CD14-positive monocyte (primary cell): ENCODE results near the gene BRF1. TPM values are rescaled to one million over a fixed set of nuclear protein-coding genes. Genes with fewer than 3 reads are reported as not detected.

ENCODE experiments used
- DNase-seq, 3 donors: peaks; one replicate each; pipeline ENCODE4 v3.0.0-alpha.2; 2011 to 2022
- H2AFZ ChIP-seq: 2 replicates; pipeline ENCODE4 v1.6.0; 2012; ENCODE audit warnings: mild to moderate bottlenecking, low read depth, low read length, inconsistent platforms; ENCODE audit not compliant: insufficient read depth, poor library complexity, severe bottlenecking
- H3K27ac ChIP-seq, 2 donors: 1 replicate in 1 of 2; 2 replicates in 1 of 2; pipeline ENCODE4 v1.5.1; 2012 to 2013; ENCODE audit warnings: low read length in 2 of 2, control low read depth in 1 of 2, inconsistent platforms in 1 of 2, low read depth in 1 of 2, mild to moderate bottlenecking in 1 of 2
- H3K27me3 ChIP-seq, 2 donors: one replicate each; pipeline versions ENCODE4 v1.6.0 to v1.6.1; 2011 to 2013; ENCODE audit warnings: low read length in 2 of 2; ENCODE audit not compliant: control insufficient read depth in 2 of 2, insufficient read depth in 2 of 2
- H3K36me3 ChIP-seq, 2 donors: replicated peaks in 1 of 2; 1 replicate in 1 of 2; 2 replicates in 1 of 2; pipeline versions ENCODE4 v1.5.1 to v1.6.1; 2012 to 2013; ENCODE audit warnings: low read length in 2 of 2, control low read depth in 1 of 2, inconsistent platforms in 1 of 2, mild to moderate bottlenecking in 1 of 2; ENCODE audit not compliant: insufficient read depth in 2 of 2, control insufficient read depth in 1 of 2
- H3K4me1 ChIP-seq, 2 donors: 1 replicate in 1 of 2; 2 replicates in 1 of 2; pipeline versions ENCODE4 v1.5.1 to v1.6.1; 2012 to 2013; ENCODE audit warnings: low read length in 2 of 2, control low read depth in 1 of 2, inconsistent platforms in 1 of 2, mild to moderate bottlenecking in 1 of 2, moderate library complexity in 1 of 2; ENCODE audit not compliant: insufficient read depth in 2 of 2, control insufficient read depth in 1 of 2
- H3K4me2 ChIP-seq: replicated peaks from 2 replicates; pipeline ENCODE3; 2012; ENCODE audit warnings: low read length, moderate library complexity, mild to moderate bottlenecking; ENCODE audit not compliant: poor library complexity, severe bottlenecking; ENCODE audit errors: extremely low read depth
- H3K4me3 ChIP-seq, 3 experiments: fragments of 200-600 bp in 1 of 3; sonication (generic) in 1 of 3; replicated peaks in 1 of 3; 1 replicate in 2 of 3; 2 replicates in 1 of 3; pipeline ENCODE4 v1.5.1; 2011 to 2013; ENCODE audit warnings: low read length in 3 of 3, mild to moderate bottlenecking in 3 of 3, control low read depth in 2 of 3, low read depth in 2 of 3, inconsistent platforms in 1 of 3, moderate library complexity in 1 of 3
- H3K79me2 ChIP-seq: 2 replicates; pipeline ENCODE4 v1.6.0; 2012; ENCODE audit warnings: mild to moderate bottlenecking, control low read depth, inconsistent platforms, low read length, moderate library complexity; ENCODE audit not compliant: insufficient read depth
- H3K9ac ChIP-seq: 2 replicates; pipeline ENCODE4 v1.6.0; 2017; ENCODE audit warnings: low read length, mild to moderate bottlenecking; ENCODE audit not compliant: insufficient read depth, poor library complexity, severe bottlenecking
- H3K9me3 ChIP-seq, 2 donors: replicated peaks in 1 of 2; 1 replicate in 1 of 2; 2 replicates in 1 of 2; pipeline versions ENCODE4 v1.5.1 to v1.6.1; 2012 to 2013; ENCODE audit warnings: low read length in 2 of 2, control low read depth in 1 of 2; ENCODE audit not compliant: control insufficient read depth in 1 of 2, insufficient read depth in 1 of 2
- H4K20me1 ChIP-seq: 2 replicates; pipeline ENCODE4 v1.6.0; 2012; ENCODE audit warnings: mild to moderate bottlenecking, low read length, control low read depth, moderate library complexity; ENCODE audit not compliant: insufficient read depth
- H3K27ac Mint-ChIP-seq, 7 donors: one replicate each; pipeline ENCODE4 v1.8.0; 2020; ENCODE audit warnings: mild to moderate bottlenecking in 7 of 7, mixed read lengths in 7 of 7, moderate library complexity in 6 of 7, inconsistent platforms in 2 of 7
- H3K27me3 Mint-ChIP-seq, 3 donors: one replicate each; pipeline ENCODE4 v1.8.0; 2021 to 2022; ENCODE audit warnings: low read depth in 3 of 3, mild to moderate bottlenecking in 3 of 3, mixed read lengths in 3 of 3, moderate library complexity in 3 of 3, inconsistent platforms in 1 of 3
- H3K36me3 Mint-ChIP-seq, 2 donors: one replicate each; pipeline ENCODE4 v1.8.0; 2020; ENCODE audit warnings: mixed read lengths in 2 of 2, inconsistent platforms in 1 of 2, mild to moderate bottlenecking in 1 of 2
- H3K4me1 Mint-ChIP-seq: one replicate; pipeline ENCODE4 v1.8.0; 2020; ENCODE audit warnings: mild to moderate bottlenecking, mixed read lengths
- H3K4me3 Mint-ChIP-seq, 2 donors: one replicate each; pipeline ENCODE4 v1.8.0; 2020; ENCODE audit warnings: mild to moderate bottlenecking in 2 of 2, mixed read lengths in 2 of 2, moderate library complexity in 1 of 2
- H3K9me3 Mint-ChIP-seq, 7 donors: one replicate each; pipeline ENCODE4 v1.8.0; 2020 to 2022; ENCODE audit warnings: mixed read lengths in 7 of 7, mild to moderate bottlenecking in 6 of 7, moderate library complexity in 6 of 7, inconsistent platforms in 2 of 7
- CTCF ChIP-seq: fragments of 200-600 bp; IDR thresholded peaks from one replicate; pipeline ENCODE4 v1.8.0; 2022; ENCODE audit warnings: antibody characterized with exemption, mild to moderate bottlenecking
- WGBS: methylation state at CpG from one replicate; pipeline ENCODE4 v1.1.5; 2013; ENCODE audit warnings: missing lambda C conversion rate; ENCODE audit not compliant: insufficient coverage; 5-methylcytosine and 5-hydroxymethylcytosine counted together
- intact Hi-C, 2 donors: fragments of 100-400 bp; cut with micrococcal nuclease; formaldehyde crosslinking; loops; one replicate each; pipeline versions ENCODE4 v1.15.0 to v1.15.1; 2023
- polyA plus RNA-seq, 3 donors: library from polyadenylated mRNA; depleted of rRNA in 1 of 3; unstranded in 2 of 3; stranded (reverse) in 1 of 3; fragments of 300-500 nt in 2 of 3; fragments of >200 nt in 1 of 3; fragmentation: Illumina TruSeq in 2 of 3; gene quantifications; 1 replicate in 2 of 3; 2 replicates in 1 of 3; pipeline ENCODE4 v1.2.3, GENCODE V29; 2012 to 2021

The BRF1 gene
- polyA plus RNA-seq, 3 donors, result 2.3 to 20.5 (median 2.5) TPM

GRCh38 chr14:105271224-105271890 is 29.4 kb downstream of the BRF1 start:
- no peak for DNase-seq
- Histone ChIP-seq H3K4me3 (no peak overlapping the region), H4K20me1 (peaks cover 46% of the 10 kb centered on the region), H3K4me1 (no peaks in the 10 kb centered on the region), H3K27ac (no peak overlapping the region), H3K79me2 (peaks cover 6% of the 10 kb centered on the region), H3K9me3 (no peaks in the 10 kb centered on the region), H2AFZ (no peak overlapping the region), H3K27me3 (no peaks in the 10 kb centered on the region), H3K4me2 (no peak overlapping the region), H3K9ac (no peak overlapping the region), H3K36me3 (peaks cover 22 to 40% of the 10 kb centered on the region in 2 donors)
- Mint-ChIP-seq H3K27me3 (no peaks in the 10 kb centered on the region), H3K9me3 (no peaks in the 10 kb centered on the region), H3K27ac (peak overlapping the region in 1 of 7 donors; percentile 35), H3K4me1 (no peaks in the 10 kb centered on the region), H3K4me3 (no peak overlapping the region), H3K36me3 (peaks cover 26 to 41% of the 10 kb centered on the region in 2 donors)
- WGBS, result 99% methylated on average over 14 of the region's 22 CpGs
- intact Hi-C loops, result no loop called here
- no peak for TF ChIP-seq CTCF

- intact Hi-C loops, result no loop called here
- Mint-ChIP-seq H3K4me3 (no peak overlapping the region), H3K27ac (no peak overlapping the region), H3K9me3 (peaks cover 0 to under 1% (median 0%) of the 10 kb centered on the region in 7 donors), H3K36me3 (peaks cover 33 to 54% of the 10 kb centered on the region in 2 donors), H3K4me1 (no peaks in the 10 kb centered on the region), H3K27me3 (no peaks in the 10 kb centered on the region)
- H2AFZ ChIP-seq, result no peak overlapping the region
- DNase-seq, result no peak
- no peak overlapping the region for H3K4me2 ChIP-seq
- no peak overlapping the region for H3K27ac ChIP-seq
- H3K9me3 ChIP-seq, result no peaks in the 10 kb centered on the region
- peaks cover 22 to 54% of the 10 kb centered on the region in 2 donors for H3K36me3 ChIP-seq
- no peak overlapping the region for H3K4me3 ChIP-seq
- H3K9ac ChIP-seq, result no peak overlapping the region
- 84% methylated on average over 11 of the region's 11 CpGs for WGBS
- TF ChIP-seq CTCF, result no peak
- peaks cover 33% of the 10 kb centered on the region for H4K20me1 ChIP-seq
- H3K27me3 ChIP-seq, result no peaks in the 10 kb centered on the region
- H3K4me1 ChIP-seq, result no peaks in the 10 kb centered on the region
- no peaks in the 10 kb centered on the region for H3K79me2 ChIP-seq
These were observed 31.4 kb downstream of the BRF1 start for GRCh38 chr14:105269405-105269804.
